22Rv1 (cell line): Measurements from ENCODE around the gene MAP1LC3B.

ENCODE experiments used
- CTCF ChIP-seq: fragments of 450-650 bp; IDR thresholded peaks from 2 replicates; pipeline ENCODE4 v1.5.1; 2017; ENCODE audit warnings: mild to moderate bottlenecking
- ZFX ChIP-seq: fragments of 450-650 bp; IDR thresholded peaks from 2 replicates; pipeline ENCODE4 v1.6.1; 2017; ENCODE audit warnings: antibody characterized with exemption, borderline replicate concordance

- TF ChIP-seq CTCF (no peak), ZFX (no peak)
Observed at GRCh38 chr16:87358696-87359095, 33.4 kb upstream of the MAP1LC3B start.
